BLaER1 treated with 17β-estradiol and CSF1 and Interleukin-3, amounts not matched to agents 10 nM and 100 nM (cell line): ENCODE results near the gene NR5A1.
A peak's percentile ranks its signal among the peaks of the same experiment; 100 is the strongest.

Source experiments
- H3K27ac ChIP-seq, 11 experiments: shearing (Covaris generic); formaldehyde crosslinking; 2 replicates each; pipeline ENCODE4 v1.8.1; 2022
- H3K27me3 ChIP-seq, 11 experiments: shearing (Covaris generic); formaldehyde crosslinking; 2 replicates each; pipeline ENCODE4 v1.8.1; 2022
- H3K36me3 ChIP-seq, 11 experiments: shearing (Covaris generic); formaldehyde crosslinking; 2 replicates each; pipeline ENCODE4 v1.8.1; 2022
- H3K4me1 ChIP-seq, 10 experiments: shearing (Covaris generic); formaldehyde crosslinking; 2 replicates each; pipeline ENCODE4 v1.8.1; 2022
- H3K4me2 ChIP-seq, 11 experiments: shearing (Covaris generic); formaldehyde crosslinking; 2 replicates each; pipeline ENCODE4 v1.8.1; 2022
- H3K4me3 ChIP-seq, 10 experiments: shearing (Covaris generic); formaldehyde crosslinking; 2 replicates each; pipeline ENCODE4 v1.8.1; 2022
- H3K9ac ChIP-seq, 11 experiments: shearing (Covaris generic); formaldehyde crosslinking; 2 replicates each; pipeline ENCODE4 v1.8.1; 2022
- H3K9me3 ChIP-seq, 11 experiments: shearing (Covaris generic); formaldehyde crosslinking; replicated peaks in 1 of 11; 2 replicates each; pipeline ENCODE4 v1.8.1; 2022
- H4K20me1 ChIP-seq, 11 experiments: shearing (Covaris generic); formaldehyde crosslinking; 2 replicates each; pipeline ENCODE4 v1.8.1; 2022
- Cebpa-rat ChIP-seq, 11 experiments: shearing (Covaris generic); IDR thresholded peaks; 2 replicates each; pipeline ENCODE4 v1.8.1; 2022

Gene NR5A1

GRCh38 chr9:124511426-124511840 is 4.2 kb upstream of the NR5A1 start:
- Histone ChIP-seq H3K27me3 (peaks cover 4 to 16% (median 8%) of the 10 kb centered on the region in 11 experiments), H3K4me1 (peaks cover 21 to 27% (median 25%) of the 10 kb centered on the region in 10 experiments), H3K27ac (no peak overlapping the region), H3K36me3 (no peaks in the 10 kb centered on the region), H3K9ac (no peak overlapping the region; a peak in 1 of 22 replicates), H3K4me2 (peak overlapping the region in 7 of 11 experiments; percentile 11 to 54 (median 42); a peak in 8 of 22 replicates), H3K9me3 (no peaks in the 10 kb centered on the region), H4K20me1 (peaks cover 0 to 9% (median 0%) of the 10 kb centered on the region in 11 experiments; a peak in 3 of 22 replicates), H3K4me3 (no peak overlapping the region)
- no peak for TF ChIP-seq Cebpa-rat (IDR thresholded peaks at IDR 0.05)

DNA sequence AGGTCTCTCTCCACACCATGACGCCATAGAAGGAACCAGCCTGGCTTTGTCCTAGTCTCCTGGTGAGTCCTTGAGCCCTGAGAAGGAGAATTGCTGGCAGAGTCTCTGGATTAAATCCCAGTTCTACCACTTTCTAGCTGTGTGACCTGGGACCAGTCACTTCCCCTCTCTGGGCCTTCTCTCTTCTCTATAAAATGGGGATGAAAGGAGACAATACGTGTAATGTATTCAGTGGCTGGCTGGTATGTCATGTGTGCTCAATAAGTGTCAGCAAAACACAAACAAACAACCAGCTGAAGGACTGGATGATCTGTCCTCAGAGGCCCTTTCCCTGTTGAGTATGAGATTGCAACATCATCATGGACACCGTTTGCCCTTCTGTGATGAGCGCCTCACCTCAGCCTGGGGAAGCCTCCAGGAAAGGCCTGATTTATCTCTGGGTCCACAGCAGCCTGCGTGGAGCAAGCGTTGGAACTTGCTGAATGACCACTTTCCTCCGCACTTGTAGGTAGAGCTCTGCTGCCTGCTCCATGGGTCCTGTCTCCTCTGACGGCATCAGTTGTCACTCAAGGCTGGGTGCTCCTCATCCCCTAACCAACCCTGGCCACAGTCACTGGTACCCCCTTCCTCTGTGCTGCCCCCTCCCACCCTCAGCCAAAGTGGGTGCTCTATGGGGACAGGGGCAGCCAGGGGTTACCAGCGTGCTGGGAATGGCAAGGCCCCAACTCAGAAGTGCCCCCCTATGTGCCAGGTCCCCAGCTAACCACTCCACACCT is 3.6 kb upstream of the NR5A1 start:
- H4K20me1 ChIP-seq = peaks cover 0 to 15% (median 0%) of the 10 kb centered on the region in 11 experiments; a peak in 5 of 22 replicates
- no peak overlapping the region for H3K27ac ChIP-seq
- H3K27me3 ChIP-seq = peaks cover 10 to 22% (median 14%) of the 10 kb centered on the region in 11 experiments
- no peak overlapping the region for H3K4me2 ChIP-seq
- no peaks in the 10 kb centered on the region for H3K9me3 ChIP-seq
- no peak overlapping the region for H3K4me3 ChIP-seq
- no peaks in the 10 kb centered on the region for H3K36me3 ChIP-seq
- H3K4me1 ChIP-seq = peaks cover 21 to 27% (median 25%) of the 10 kb centered on the region in 10 experiments
- peak in 2 of 11 experiments; percentile 26 to 28; a peak in 1 of 22 replicates for TF ChIP-seq Cebpa-rat (IDR thresholded peaks at IDR 0.05)
- H3K9ac ChIP-seq = no peak overlapping the region

DNA sequence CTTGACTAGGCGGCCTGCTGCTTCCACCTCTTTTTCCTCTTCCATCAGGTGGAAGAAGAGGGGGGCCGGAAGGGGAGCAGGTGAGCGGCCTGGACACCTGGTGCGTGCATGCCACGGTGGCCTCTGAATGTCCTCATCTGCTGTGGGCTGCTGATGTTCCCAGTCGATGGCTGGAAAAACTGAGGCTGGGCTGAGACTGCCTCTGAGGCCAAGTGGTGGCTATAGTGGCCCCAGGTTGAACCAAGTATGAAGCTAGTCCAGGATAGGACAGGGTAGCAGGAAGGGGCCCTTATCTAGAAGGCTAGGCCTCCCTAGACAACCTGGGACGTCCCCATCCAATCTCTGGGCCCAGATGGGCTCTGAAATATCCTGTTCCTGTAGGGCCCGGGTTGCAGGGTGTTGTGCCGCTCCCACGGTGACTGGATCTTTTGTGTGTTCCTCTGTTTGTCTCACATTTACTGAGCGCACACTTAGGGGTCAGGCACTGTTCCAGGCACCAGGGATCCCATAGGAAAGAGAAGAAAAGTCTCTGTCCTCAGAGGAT is 753 bp upstream of the NR5A1 start:
- Histone ChIP-seq H3K27me3 (peaks cover 39 to 51% (median 43%) of the 10 kb centered on the region in 11 experiments), H3K9me3 (0 out of 22 replicates have a peak, but pooled peaks cover 0 to 5% (median 0%) of the 10 kb centered on the region in 11 experiments), H3K9ac (no peak overlapping the region), H3K4me2 (no peak overlapping the region), H3K4me3 (no peak overlapping the region), H3K4me1 (peaks cover 11 to 20% (median 15%) of the 10 kb centered on the region in 10 experiments), H4K20me1 (peaks cover 0 to 41% (median 0%) of the 10 kb centered on the region in 11 experiments; a peak in 9 of 22 replicates), H3K36me3 (no peaks in the 10 kb centered on the region), H3K27ac (no peak overlapping the region)
- no peak for TF ChIP-seq Cebpa-rat (IDR thresholded peaks at IDR 0.05)

DNA sequence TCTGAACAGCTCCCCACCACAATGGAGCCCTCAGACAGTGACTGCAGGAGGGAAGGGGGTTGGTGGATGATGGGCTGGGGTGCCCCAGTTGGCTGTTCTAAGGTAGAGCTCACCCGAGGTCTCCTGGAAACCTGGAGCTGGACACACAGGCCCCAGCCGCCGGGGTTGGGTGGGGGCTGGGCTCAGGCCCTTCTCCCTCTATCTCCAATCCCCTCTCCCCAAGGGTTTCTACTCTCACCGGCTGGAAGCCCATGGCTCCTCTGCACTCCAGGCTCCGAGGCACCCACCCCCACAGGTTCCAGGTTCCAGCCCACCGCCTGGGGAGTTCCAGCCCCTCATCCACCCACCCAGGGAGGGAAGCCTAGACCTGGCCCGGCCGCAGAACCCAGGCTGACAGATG is 766 bp downstream of the NR5A1 start:
- Histone ChIP-seq H3K4me1 (peaks cover 0 to 8% (median 4%) of the 10 kb centered on the region in 10 experiments; a peak in 10 of 20 replicates), H3K9ac (no peak overlapping the region), H3K4me3 (no peak overlapping the region), H3K9me3 (0 out of 22 replicates have a peak, but pooled peaks cover 0 to 5% (median 0%) of the 10 kb centered on the region in 11 experiments), H3K27me3 (peaks cover 55 to 66% (median 58%) of the 10 kb centered on the region in 11 experiments), H3K27ac (no peak overlapping the region), H3K4me2 (no peak overlapping the region), H4K20me1 (peaks cover 0 to 42% (median 0%) of the 10 kb centered on the region in 11 experiments; a peak in 9 of 22 replicates), H3K36me3 (no peaks in the 10 kb centered on the region)
- TF ChIP-seq Cebpa-rat (IDR thresholded peaks at IDR 0.05) = no peak

- no peak overlapping the region for H3K27ac ChIP-seq
- peaks cover 60 to 71% (median 63%) of the 10 kb centered on the region in 11 experiments for H3K27me3 ChIP-seq
- no peak overlapping the region for H3K9ac ChIP-seq
Measured at GRCh38 chr9:124505901-124506346, 1.3 kb downstream of the NR5A1 start.

GRCh38 chr9:124505006-124505900 is 1.9 kb downstream of the NR5A1 start:
- no peak for TF ChIP-seq Cebpa-rat (IDR thresholded peaks at IDR 0.05)
- H3K36me3 ChIP-seq = no peaks in the 10 kb centered on the region
- H3K4me2 ChIP-seq = no peak overlapping the region
- H3K9ac ChIP-seq = no peak overlapping the region
- peaks cover 60 to 74% (median 67%) of the 10 kb centered on the region in 11 experiments for H3K27me3 ChIP-seq
- H3K4me1 ChIP-seq = peaks cover 0 to 7% (median 2%) of the 10 kb centered on the region in 10 experiments; a peak in 6 of 20 replicates
- no peak overlapping the region for H3K27ac ChIP-seq
- H4K20me1 ChIP-seq = peaks cover 0 to 49% (median 0%) of the 10 kb centered on the region in 11 experiments; a peak in 10 of 22 replicates
- H3K9me3 ChIP-seq = 0 out of 22 replicates have a peak, but pooled peaks cover 0 to 5% (median 0%) of the 10 kb centered on the region in 11 experiments
- H3K4me3 ChIP-seq = no peak overlapping the region

More at GRCh38 chr9:124505901-124506346, 1.3 kb downstream of the NR5A1 start:
- no peaks in the 10 kb centered on the region for H3K36me3 ChIP-seq
- H3K4me2 ChIP-seq = no peak overlapping the region
- peaks cover 0 to 7% (median 2%) of the 10 kb centered on the region in 10 experiments; a peak in 6 of 20 replicates for H3K4me1 ChIP-seq
- H3K9me3 ChIP-seq = 0 out of 22 replicates have a peak, but pooled peaks cover 0 to 5% (median 0%) of the 10 kb centered on the region in 11 experiments
- no peak for TF ChIP-seq Cebpa-rat (IDR thresholded peaks at IDR 0.05)
- no peak overlapping the region for H3K4me3 ChIP-seq
- peaks cover 0 to 42% (median 0%) of the 10 kb centered on the region in 11 experiments; a peak in 10 of 22 replicates for H4K20me1 ChIP-seq

GRCh38 chr9:124504530-124505005 is 2.6 kb downstream of the NR5A1 start:
- no peaks in the 10 kb centered on the region for H3K36me3 ChIP-seq
- H3K4me2 ChIP-seq = peak overlapping the region; percentile 21 to 62 (median 36); a peak in 17 of 22 replicates
- no peak overlapping the region for H3K9ac ChIP-seq
- peaks cover 0 to 7% (median 2%) of the 10 kb centered on the region in 10 experiments; a peak in 6 of 20 replicates for H3K4me1 ChIP-seq
- peaks cover 60 to 76% (median 67%) of the 10 kb centered on the region in 11 experiments for H3K27me3 ChIP-seq
- no peak for TF ChIP-seq Cebpa-rat (IDR thresholded peaks at IDR 0.05)
- no peak overlapping the region for H3K27ac ChIP-seq
- 0 out of 22 replicates have a peak, but pooled peaks cover 0 to 5% (median 0%) of the 10 kb centered on the region in 11 experiments for H3K9me3 ChIP-seq
- H3K4me3 ChIP-seq = peak overlapping the region in 5 of 10 experiments; percentile 19 to 53 (median 33); a peak in 7 of 20 replicates
- H4K20me1 ChIP-seq = peaks cover 0 to 53% (median 0%) of the 10 kb centered on the region in 11 experiments; a peak in 10 of 22 replicates
